Transverse colon (tissue), 4 donors: ENCODE measurements around the gene OMP.
A peak's percentile ranks its signal among the peaks of the same experiment; 100 is the strongest.

Source experiments
- EP300 ChIP-seq: sonication (generic); formaldehyde crosslinking; IDR thresholded peaks from one replicate; pipeline ENCODE4 v1.6.1; 2017; ENCODE audit warnings: antibody characterized with exemption, low read depth
- POLR2AphosphoS5 ChIP-seq, 3 donors: sonication (generic); formaldehyde crosslinking; IDR thresholded peaks; one replicate each; pipeline ENCODE4 v1.6.1; 2016; ENCODE audit warnings: antibody characterized with exemption in 3 of 3
- TF ChIP-seq, protein P1 (sequence below), 5 experiments: fragments of 200-600 bp in 3 of 5; fragments of 450-650 bp in 2 of 5; sonication (generic) in 3 of 5; IDR thresholded peaks; 1 replicate in 2 of 5; 2 replicates in 3 of 5; pipeline ENCODE4 v1.5.1; 2016 to 2017; ENCODE audit warnings: antibody characterized with exemption in 5 of 5, inconsistent platforms in 3 of 5, mild to moderate bottlenecking in 2 of 5, moderate library complexity in 1 of 5

DNA sequence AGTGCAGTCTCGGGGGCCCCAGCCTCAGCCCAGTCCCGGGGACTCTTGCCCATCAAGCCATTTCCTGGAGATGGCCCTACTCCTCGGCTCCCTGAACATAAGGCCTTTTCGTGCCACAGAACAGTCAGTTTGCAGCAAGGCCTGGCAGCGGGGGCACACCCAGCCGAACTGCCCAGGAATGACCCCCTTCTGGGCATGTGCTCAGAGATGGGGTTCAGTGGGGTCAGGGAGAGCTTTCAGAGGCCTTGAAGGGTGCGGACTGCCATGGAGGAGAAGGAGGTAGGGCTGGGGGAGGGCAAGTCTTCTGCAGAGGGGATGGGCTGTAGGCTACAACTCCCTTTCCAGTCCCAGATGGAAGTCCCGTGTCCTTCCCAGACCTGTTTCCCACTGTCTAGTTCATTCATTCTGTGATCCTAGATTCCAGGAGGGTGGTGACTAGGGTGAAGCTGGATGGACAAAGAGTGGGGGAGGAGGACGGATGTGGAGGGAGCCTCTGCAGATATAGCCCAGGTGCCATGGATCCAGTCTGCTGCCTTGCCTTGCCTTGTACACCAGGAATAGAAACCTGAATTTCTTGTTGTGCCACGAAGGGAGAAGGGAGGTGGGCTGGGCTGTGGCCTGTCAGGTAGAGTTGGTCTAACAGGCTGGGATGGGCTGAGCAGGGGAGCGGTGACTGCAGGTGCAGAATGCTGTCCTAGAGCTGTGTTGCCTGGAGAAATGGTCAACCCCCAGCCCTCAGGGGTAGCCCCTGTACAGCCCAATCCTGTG lies 14.2 kb upstream of the OMP start:
- TF ChIP-seq, protein P1, sequence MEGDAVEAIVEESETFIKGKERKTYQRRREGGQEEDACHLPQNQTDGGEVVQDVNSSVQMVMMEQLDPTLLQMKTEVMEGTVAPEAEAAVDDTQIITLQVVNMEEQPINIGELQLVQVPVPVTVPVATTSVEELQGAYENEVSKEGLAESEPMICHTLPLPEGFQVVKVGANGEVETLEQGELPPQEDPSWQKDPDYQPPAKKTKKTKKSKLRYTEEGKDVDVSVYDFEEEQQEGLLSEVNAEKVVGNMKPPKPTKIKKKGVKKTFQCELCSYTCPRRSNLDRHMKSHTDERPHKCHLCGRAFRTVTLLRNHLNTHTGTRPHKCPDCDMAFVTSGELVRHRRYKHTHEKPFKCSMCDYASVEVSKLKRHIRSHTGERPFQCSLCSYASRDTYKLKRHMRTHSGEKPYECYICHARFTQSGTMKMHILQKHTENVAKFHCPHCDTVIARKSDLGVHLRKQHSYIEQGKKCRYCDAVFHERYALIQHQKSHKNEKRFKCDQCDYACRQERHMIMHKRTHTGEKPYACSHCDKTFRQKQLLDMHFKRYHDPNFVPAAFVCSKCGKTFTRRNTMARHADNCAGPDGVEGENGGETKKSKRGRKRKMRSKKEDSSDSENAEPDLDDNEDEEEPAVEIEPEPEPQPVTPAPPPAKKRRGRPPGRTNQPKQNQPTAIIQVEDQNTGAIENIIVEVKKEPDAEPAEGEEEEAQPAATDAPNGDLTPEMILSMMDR (IDR thresholded peaks at IDR 0.05): no peak
- TF ChIP-seq POLR2AphosphoS5 (IDR thresholded peaks at IDR 0.05) (peak in 2 of 3 donors; percentile 40 to 49), EP300 (no peak)
